IPS-20b (cell line): ENCODE results near the gene RGL1.
"Not testable (repeated sequence)": the region's sequence is repeated elsewhere in the genome, so short reads cannot be mapped to it uniquely, and the experiment has no call there.

Experiments
- H3K27ac ChIP-seq: one replicate; pipeline ENCODE4 v1.5.1; 2013; ENCODE audit warnings: low read length
- H3K27me3 ChIP-seq: 2 replicates; pipeline ENCODE4 v1.6.1; 2013; ENCODE audit warnings: mild to moderate bottlenecking, low read length, inconsistent platforms; ENCODE audit not compliant: insufficient read depth
- H3K36me3 ChIP-seq: 2 replicates; pipeline ENCODE4 v1.6.1; 2013; ENCODE audit warnings: low read depth, mild to moderate bottlenecking, inconsistent platforms, low read length, moderate library complexity; ENCODE audit not compliant: insufficient read depth
- H3K4me1 ChIP-seq: 2 replicates; pipeline ENCODE4 v1.6.1; 2013; ENCODE audit warnings: mild to moderate bottlenecking, control low read depth, inconsistent platforms, low read length, moderate library complexity; ENCODE audit not compliant: insufficient read depth
- H3K4me3 ChIP-seq: 2 replicates; pipeline ENCODE4 v1.5.1; 2013; ENCODE audit warnings: mild to moderate bottlenecking, low read length, inconsistent platforms
- H3K9ac ChIP-seq: 2 replicates; pipeline ENCODE4 v1.6.1; 2013; ENCODE audit warnings: low read depth, mild to moderate bottlenecking, inconsistent platforms, low read length, moderate library complexity
- H3K9me3 ChIP-seq: 2 replicates; pipeline ENCODE4 v1.6.1; 2013; ENCODE audit warnings: mild to moderate bottlenecking, low read depth, low read length, inconsistent platforms; ENCODE audit not compliant: insufficient read depth

The RGL1 gene

GRCh38 chr1:183774938-183775337, 30.0 kb upstream of the RGL1 start:
- Histone ChIP-seq H3K9ac (no peak overlapping the region), H3K4me3 (no peak overlapping the region), H3K36me3 (no peaks in the 10 kb centered on the region), H3K27me3 (no peaks in the 10 kb centered on the region), H3K9me3 (peaks cover 17% of the 10 kb centered on the region), H3K4me1 (no peaks in the 10 kb centered on the region), H3K27ac (no peak overlapping the region)

DNA sequence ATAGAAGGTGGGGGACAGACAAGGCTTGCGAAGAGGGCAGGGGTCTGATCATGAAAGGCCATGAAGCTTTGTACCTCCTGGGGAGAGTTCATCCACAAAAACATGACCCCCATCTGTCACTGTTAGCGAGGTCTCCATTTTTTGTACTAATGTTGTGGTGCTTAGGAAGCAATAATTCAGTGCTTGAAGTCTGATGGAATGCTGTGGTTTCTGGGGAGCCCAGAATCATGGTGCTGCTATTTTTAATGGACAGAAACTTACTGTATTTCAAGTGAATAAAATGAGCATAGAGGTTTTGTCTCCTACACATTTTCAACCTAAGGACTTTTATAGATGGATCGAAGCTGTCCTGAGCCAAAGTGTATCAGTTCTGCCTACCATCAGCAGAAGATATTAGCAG, 28.2 kb upstream of the RGL1 start:
- no peaks in the 10 kb centered on the region for H3K4me1 ChIP-seq
- no peaks in the 10 kb centered on the region for H3K36me3 ChIP-seq
- peaks cover 17% of the 10 kb centered on the region for H3K9me3 ChIP-seq
- H3K9ac ChIP-seq: no peak overlapping the region
- no peak overlapping the region for H3K4me3 ChIP-seq
- H3K27ac ChIP-seq: no peak overlapping the region
- no peaks in the 10 kb centered on the region for H3K27me3 ChIP-seq

DNA sequence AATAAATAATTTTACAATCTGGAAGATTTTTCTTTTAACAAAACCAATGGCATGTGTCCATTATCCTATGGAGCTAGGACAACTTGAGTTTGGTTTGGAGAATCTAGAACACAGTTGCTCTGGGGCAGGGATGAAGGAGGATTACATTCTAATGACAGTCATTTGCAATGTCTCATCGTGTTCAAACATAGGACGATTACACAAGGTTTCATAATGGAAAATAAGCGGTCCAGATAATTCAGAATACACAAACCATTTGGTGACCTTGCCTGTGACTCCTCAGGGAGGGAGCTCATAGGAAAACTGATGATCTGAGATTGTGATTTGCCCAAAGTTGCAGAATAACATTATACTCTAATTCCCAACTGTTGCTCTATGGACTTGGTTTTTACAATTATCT, 27.6 kb upstream of the RGL1 start:
- Histone ChIP-seq H3K36me3 (no peaks in the 10 kb centered on the region), H3K27me3 (no peaks in the 10 kb centered on the region), H3K4me1 (no peaks in the 10 kb centered on the region), H3K9me3 (peaks cover 17% of the 10 kb centered on the region), H3K4me3 (no peak overlapping the region), H3K9ac (no peak overlapping the region), H3K27ac (no peak overlapping the region)

GRCh38 chr1:183778045-183778444, 26.9 kb upstream of the RGL1 start:
- H3K27me3 ChIP-seq: no peaks in the 10 kb centered on the region
- no peak overlapping the region for H3K9ac ChIP-seq
- H3K36me3 ChIP-seq: no peaks in the 10 kb centered on the region
- no peaks in the 10 kb centered on the region for H3K4me1 ChIP-seq
- peaks cover 17% of the 10 kb centered on the region for H3K9me3 ChIP-seq
- no peak overlapping the region for H3K27ac ChIP-seq
- no peak overlapping the region for H3K4me3 ChIP-seq

GRCh38 chr1:183778568-183779433, 26.1 kb upstream of the RGL1 start:
- Histone ChIP-seq H3K9me3 (peaks cover 17% of the 10 kb centered on the region), H3K9ac (no peak overlapping the region), H3K27ac (no peak overlapping the region), H3K36me3 (no peaks in the 10 kb centered on the region), H3K27me3 (no peaks in the 10 kb centered on the region), H3K4me3 (no peak overlapping the region), H3K4me1 (no peaks in the 10 kb centered on the region)

GRCh38 chr1:183780159-183780558, 24.8 kb upstream of the RGL1 start:
- H3K9ac ChIP-seq: no peak overlapping the region
- no peaks in the 10 kb centered on the region for H3K27me3 ChIP-seq
- H3K27ac ChIP-seq: no peak overlapping the region
- no peak overlapping the region for H3K4me3 ChIP-seq
- H3K4me1 ChIP-seq: no peaks in the 10 kb centered on the region
- no peaks in the 10 kb centered on the region for H3K36me3 ChIP-seq
- H3K9me3 ChIP-seq: peaks cover 6% of the 10 kb centered on the region

GRCh38 chr1:183780757-183781156, 24.2 kb upstream of the RGL1 start:
- H3K27ac ChIP-seq: no peak overlapping the region
- H3K27me3 ChIP-seq: no peaks in the 10 kb centered on the region
- H3K4me3 ChIP-seq: no peak overlapping the region
- no peak overlapping the region for H3K9ac ChIP-seq
- peaks cover under 1% of the 10 kb centered on the region; the same call in 1 of the 2 replicates for H3K9me3 ChIP-seq
- H3K36me3 ChIP-seq: no peaks in the 10 kb centered on the region
- H3K4me1 ChIP-seq: no peaks in the 10 kb centered on the region

DNA sequence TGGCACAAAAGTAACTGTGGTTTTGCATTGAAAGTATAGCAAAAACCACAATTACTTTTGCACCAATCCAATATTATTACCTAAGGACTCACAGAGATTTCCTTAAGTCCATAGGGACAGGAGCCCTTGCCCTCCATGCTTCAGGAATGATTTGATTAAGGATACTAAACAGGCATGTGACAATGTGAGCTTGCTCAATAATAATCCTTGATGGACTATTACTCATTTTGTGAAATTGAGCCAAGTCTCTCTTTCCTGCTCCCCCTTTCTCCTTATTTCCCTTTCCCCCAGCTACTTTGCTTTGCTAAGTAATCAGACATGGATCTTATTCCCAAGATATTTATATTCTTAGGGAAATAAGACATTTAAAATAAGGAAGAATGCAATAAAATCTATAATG, 21.6 kb upstream of the RGL1 start:
- H3K36me3 ChIP-seq: no peaks in the 10 kb centered on the region
- no peak overlapping the region for H3K9ac ChIP-seq
- H3K4me3 ChIP-seq: no peak overlapping the region
- H3K4me1 ChIP-seq: no peaks in the 10 kb centered on the region
- H3K27me3 ChIP-seq: no peaks in the 10 kb centered on the region
- H3K27ac ChIP-seq: no peak overlapping the region
- H3K9me3 ChIP-seq: no peaks in the 10 kb centered on the region

GRCh38 chr1:183783767-183784637, 20.9 kb upstream of the RGL1 start:
- Histone ChIP-seq H3K36me3 (no peaks in the 10 kb centered on the region), H3K9me3 (no peaks in the 10 kb centered on the region), H3K27me3 (no peaks in the 10 kb centered on the region), H3K9ac (no peak overlapping the region), H3K4me3 (no peak overlapping the region), H3K27ac (no peak overlapping the region), H3K4me1 (no peaks in the 10 kb centered on the region)

DNA sequence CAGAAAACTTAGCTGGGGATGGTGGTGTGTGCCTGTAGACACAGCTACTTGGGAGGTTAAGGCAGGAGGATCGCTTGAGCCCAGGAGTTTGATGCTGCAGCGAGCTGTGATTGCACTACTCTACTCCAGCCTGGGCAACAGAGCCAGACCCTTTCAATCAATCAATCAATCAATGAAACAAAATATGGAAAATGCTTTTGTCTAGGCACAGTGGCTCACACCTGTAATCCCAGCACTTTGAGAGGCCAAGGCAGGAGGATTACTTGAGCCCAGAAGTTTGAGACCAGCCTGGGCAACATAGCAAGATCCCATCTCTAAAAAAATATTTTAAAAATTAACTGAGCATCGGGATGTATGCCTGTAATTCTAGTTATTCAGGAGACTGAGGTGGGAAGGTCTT, 19.0 kb upstream of the RGL1 start:
- not testable (repeated sequence) for H3K4me3 ChIP-seq, H3K9me3 ChIP-seq, H3K9ac ChIP-seq, H3K36me3 ChIP-seq, H3K27ac ChIP-seq, H3K27me3 ChIP-seq, H3K4me1 ChIP-seq

DNA sequence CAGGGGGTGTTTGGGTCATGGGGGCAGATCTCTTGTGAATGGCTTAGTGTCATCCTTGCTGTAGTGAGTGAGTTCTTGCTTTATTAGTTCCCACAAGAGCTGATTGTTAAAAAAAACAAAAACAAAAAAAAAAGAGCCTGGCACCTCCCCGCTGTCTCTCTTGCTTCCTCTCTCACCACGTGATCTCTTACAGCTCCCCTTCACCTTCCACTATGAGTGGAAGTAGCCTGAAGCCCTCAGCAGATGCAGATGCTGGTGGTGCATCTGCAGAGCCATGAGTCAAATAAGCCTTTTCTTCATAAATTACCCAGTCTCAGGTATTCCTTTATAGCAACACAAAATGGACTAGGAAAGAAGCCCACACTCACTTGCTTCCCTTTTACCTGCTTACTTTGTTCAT, 17.2 kb upstream of the RGL1 start:
- Histone ChIP-seq H3K27me3 (no peaks in the 10 kb centered on the region), H3K27ac (no peak overlapping the region), H3K9ac (no peak overlapping the region), H3K9me3 (no peaks in the 10 kb centered on the region), H3K4me1 (no peaks in the 10 kb centered on the region), H3K36me3 (no peaks in the 10 kb centered on the region), H3K4me3 (no peak overlapping the region)

GRCh38 chr1:183791319-183791718, 13.6 kb upstream of the RGL1 start:
- Histone ChIP-seq H3K4me1 (no peaks in the 10 kb centered on the region), H3K9me3 (no peaks in the 10 kb centered on the region), H3K27me3 (no peaks in the 10 kb centered on the region), H3K9ac (no peak overlapping the region), H3K36me3 (no peaks in the 10 kb centered on the region), H3K4me3 (no peak overlapping the region), H3K27ac (no peak overlapping the region)
